ENCODE results near the gene TAC3. TPM values are rescaled to one million over a fixed set of nuclear protein-coding genes. Genes with fewer than 3 reads are reported as not detected.

TAC3 gene
- total and polyA plus RNA-seq, 2 of the 8 experiments (the other 6 are each of a cell fraction or from before 2014, with no cell fraction given): 9.7 to 45.3 TPM

DNA sequence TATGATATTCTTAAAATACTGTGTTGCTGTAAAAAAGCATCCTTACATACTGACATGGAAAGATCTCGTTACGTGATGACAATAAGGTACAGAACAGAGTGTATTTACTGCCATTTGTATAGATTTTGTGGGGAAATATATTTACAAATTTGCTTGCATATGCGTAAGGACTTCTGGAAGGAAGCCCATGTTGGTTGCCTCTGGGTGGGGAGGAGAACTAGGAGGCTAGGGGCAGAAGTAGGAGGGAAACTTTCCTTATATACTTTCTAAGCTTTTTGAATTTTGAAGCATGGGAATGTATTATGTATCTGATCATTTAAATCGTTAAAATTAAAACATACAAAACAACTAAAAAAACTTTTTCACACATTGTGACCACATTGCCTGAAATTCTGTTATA lies 23.9 kb upstream of the TAC3 start (continued):
- TF ChIP-seq, protein P1, sequence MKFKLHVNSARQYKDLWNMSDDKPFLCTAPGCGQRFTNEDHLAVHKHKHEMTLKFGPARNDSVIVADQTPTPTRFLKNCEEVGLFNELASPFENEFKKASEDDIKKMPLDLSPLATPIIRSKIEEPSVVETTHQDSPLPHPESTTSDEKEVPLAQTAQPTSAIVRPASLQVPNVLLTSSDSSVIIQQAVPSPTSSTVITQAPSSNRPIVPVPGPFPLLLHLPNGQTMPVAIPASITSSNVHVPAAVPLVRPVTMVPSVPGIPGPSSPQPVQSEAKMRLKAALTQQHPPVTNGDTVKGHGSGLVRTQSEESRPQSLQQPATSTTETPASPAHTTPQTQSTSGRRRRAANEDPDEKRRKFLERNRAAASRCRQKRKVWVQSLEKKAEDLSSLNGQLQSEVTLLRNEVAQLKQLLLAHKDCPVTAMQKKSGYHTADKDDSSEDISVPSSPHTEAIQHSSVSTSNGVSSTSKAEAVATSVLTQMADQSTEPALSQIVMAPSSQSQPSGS (IDR thresholded peaks at IDR 0.05; ENCODE audit: low read length): no peak
- no peak for TF ChIP-seq EP300 (IDR thresholded peaks at IDR 0.05; ENCODE audit: borderline replicate concordance in 1 of 2, low read depth in 2 of 2, low read length in 2 of 2)

All from H1 (cell line).